SK-N-SH (cell line): Measurements from ENCODE around the gene IBSP.

Experiments
- EP300 ChIP-seq, 2 experiments: IDR thresholded peaks; 2 replicates each; pipeline versions ENCODE4 v1.4.0 to v1.6.1; 2012; ENCODE audit warnings: borderline replicate concordance in 1 of 2, low read depth in 1 of 2, low read length in 1 of 2
- FOXM1 ChIP-seq: IDR thresholded peaks from 2 replicates; pipeline ENCODE4 v1.4.0; 2012; ENCODE audit warnings: low read depth, mild to moderate bottlenecking
- MXI1 ChIP-seq: IDR thresholded peaks from 2 replicates; pipeline ENCODE4 v1.6.1; 2012; ENCODE audit warnings: mild to moderate bottlenecking, low read depth, low read length, improper control_type of control experiment
- POLR2AphosphoS5 ChIP-seq: IDR thresholded peaks from 2 replicates; pipeline ENCODE4 v1.6.1; 2012; ENCODE audit warnings: low read depth, low read length
- YY1 ChIP-seq: IDR thresholded peaks from 2 replicates; pipeline ENCODE4 v1.4.0; 2012; ENCODE audit warnings: low read depth, mild to moderate bottlenecking
- TF ChIP-seq, protein P1 (sequence below): fragments of 200-600 bp; sonication (generic); IDR thresholded peaks from 2 replicates; pipeline ENCODE4 v1.6.1; 2017; ENCODE audit warnings: antibody characterized with exemption, mild to moderate bottlenecking, moderate library complexity
- TF ChIP-seq, protein P2 (sequence below): fragments of 150-350 bp; IDR thresholded peaks from 2 replicates; pipeline ENCODE4 v1.6.1; 2016; ENCODE audit warnings: mild to moderate bottlenecking, low read depth, low read length
- TF ChIP-seq, protein P3 (sequence below): fragments of 150-350 bp; IDR thresholded peaks from 2 replicates; pipeline ENCODE4 v1.6.1; 2017; ENCODE audit warnings: antibody characterized with exemption, low read length, low read depth, borderline replicate concordance

DNA sequence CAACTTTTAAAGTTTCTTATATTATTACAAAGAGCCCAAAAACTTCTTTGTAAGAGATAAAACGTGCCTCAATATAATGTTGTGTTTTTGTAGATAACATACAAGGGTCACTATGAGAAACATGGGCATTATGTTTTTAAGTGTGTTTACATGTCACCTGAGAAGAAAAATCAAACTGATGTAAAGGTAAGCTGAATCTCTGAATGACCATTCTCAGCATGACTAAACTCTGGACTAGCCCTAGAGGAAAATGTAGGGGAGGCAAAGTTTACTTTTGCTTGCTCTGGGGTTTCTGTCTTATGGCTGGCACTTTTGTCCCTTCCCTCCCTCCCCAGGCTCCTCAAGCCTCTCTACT lies 40.2 kb downstream of the IBSP start:
- TF ChIP-seq POLR2AphosphoS5 (no peak), FOXM1 (no peak), EP300 (IDR thresholded peaks at IDR 0.05; ENCODE audit: borderline replicate concordance in 1 of 2, low read depth in 1 of 2, low read length in 1 of 2) (no peak), YY1 (no peak), MXI1 (no peak)
- TF ChIP-seq, protein P1, sequence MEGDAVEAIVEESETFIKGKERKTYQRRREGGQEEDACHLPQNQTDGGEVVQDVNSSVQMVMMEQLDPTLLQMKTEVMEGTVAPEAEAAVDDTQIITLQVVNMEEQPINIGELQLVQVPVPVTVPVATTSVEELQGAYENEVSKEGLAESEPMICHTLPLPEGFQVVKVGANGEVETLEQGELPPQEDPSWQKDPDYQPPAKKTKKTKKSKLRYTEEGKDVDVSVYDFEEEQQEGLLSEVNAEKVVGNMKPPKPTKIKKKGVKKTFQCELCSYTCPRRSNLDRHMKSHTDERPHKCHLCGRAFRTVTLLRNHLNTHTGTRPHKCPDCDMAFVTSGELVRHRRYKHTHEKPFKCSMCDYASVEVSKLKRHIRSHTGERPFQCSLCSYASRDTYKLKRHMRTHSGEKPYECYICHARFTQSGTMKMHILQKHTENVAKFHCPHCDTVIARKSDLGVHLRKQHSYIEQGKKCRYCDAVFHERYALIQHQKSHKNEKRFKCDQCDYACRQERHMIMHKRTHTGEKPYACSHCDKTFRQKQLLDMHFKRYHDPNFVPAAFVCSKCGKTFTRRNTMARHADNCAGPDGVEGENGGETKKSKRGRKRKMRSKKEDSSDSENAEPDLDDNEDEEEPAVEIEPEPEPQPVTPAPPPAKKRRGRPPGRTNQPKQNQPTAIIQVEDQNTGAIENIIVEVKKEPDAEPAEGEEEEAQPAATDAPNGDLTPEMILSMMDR = no peak
- TF ChIP-seq, protein P2, sequence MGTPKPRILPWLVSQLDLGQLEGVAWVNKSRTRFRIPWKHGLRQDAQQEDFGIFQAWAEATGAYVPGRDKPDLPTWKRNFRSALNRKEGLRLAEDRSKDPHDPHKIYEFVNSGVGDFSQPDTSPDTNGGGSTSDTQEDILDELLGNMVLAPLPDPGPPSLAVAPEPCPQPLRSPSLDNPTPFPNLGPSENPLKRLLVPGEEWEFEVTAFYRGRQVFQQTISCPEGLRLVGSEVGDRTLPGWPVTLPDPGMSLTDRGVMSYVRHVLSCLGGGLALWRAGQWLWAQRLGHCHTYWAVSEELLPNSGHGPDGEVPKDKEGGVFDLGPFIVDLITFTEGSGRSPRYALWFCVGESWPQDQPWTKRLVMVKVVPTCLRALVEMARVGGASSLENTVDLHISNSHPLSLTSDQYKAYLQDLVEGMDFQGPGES = no peak
- TF ChIP-seq, protein P3, sequence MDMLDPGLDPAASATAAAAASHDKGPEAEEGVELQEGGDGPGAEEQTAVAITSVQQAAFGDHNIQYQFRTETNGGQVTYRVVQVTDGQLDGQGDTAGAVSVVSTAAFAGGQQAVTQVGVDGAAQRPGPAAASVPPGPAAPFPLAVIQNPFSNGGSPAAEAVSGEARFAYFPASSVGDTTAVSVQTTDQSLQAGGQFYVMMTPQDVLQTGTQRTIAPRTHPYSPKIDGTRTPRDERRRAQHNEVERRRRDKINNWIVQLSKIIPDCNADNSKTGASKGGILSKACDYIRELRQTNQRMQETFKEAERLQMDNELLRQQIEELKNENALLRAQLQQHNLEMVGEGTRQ = no peak
